ENCODE results near the gene SLC23A2.
"Not testable (repeated sequence)": the region's sequence is repeated elsewhere in the genome, so short reads cannot be mapped to it uniquely, and the experiment has no call there.

Gene SLC23A2

DNA sequence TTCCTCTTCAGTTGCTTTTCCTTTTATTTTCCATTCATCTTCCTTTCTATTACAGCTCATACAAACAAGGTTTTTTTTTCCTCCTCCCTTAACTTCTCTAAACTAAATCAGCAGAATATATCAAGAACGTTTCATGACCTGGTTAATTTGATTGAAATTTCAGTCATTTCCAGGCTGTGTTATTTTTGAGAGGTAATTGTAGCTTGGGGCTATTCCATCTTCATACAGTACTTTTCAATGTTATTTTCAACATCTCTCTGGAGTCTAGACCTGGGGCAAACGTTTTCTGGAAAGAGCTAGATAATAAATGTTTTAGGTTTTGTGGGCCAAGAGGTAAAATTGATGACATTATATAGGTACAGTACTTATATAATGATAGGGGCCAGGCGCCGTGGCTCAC, 4.0 kb upstream of the SLC23A2 start:
- no peak for ATAC-seq

DNA sequence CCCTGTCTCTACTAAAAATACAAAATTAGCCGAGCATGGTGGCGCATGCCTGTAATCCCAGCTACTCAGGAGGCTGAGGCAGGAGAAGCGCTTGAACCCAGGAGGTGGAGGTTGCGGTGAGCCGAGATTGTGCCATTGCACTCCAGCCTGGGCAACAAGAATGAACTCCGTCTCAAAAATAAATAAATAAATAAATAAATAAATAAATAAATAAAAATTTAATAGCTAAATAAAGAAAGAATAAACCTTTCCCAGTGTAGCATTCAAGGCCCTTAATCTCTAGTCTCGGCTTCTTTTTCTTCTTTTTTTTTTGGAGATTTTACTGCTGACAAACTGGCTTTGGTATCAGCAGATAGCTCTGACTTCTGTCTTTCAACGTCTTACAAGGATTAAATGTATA, 3.5 kb upstream of the SLC23A2 start:
- not testable (repeated sequence) for ATAC-seq

DNA sequence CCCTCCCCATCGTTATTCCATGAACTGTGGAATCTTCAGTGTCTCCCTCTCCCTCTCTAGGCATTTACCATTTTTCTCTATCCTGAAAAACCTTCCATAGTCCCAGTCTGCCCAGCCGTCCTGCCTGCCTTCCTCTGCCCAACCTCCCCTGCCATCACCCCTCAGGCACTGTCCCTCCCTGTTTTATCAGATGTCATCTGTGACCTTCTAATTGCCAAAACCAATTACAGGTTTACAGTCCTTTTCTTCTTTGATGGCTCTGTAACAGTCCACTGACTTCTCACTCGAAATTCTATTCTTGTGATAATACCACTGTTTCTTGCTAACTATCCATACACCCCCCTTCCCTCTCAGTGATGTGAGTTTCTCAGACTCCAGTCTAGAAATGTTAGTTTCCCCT, 2.3 kb upstream of the SLC23A2 start:
- no peak for ATAC-seq

- ATAC-seq = no peak
Measured at GRCh38 chr20:5002077-5002413, 735 bp upstream of the SLC23A2 start.

DNA sequence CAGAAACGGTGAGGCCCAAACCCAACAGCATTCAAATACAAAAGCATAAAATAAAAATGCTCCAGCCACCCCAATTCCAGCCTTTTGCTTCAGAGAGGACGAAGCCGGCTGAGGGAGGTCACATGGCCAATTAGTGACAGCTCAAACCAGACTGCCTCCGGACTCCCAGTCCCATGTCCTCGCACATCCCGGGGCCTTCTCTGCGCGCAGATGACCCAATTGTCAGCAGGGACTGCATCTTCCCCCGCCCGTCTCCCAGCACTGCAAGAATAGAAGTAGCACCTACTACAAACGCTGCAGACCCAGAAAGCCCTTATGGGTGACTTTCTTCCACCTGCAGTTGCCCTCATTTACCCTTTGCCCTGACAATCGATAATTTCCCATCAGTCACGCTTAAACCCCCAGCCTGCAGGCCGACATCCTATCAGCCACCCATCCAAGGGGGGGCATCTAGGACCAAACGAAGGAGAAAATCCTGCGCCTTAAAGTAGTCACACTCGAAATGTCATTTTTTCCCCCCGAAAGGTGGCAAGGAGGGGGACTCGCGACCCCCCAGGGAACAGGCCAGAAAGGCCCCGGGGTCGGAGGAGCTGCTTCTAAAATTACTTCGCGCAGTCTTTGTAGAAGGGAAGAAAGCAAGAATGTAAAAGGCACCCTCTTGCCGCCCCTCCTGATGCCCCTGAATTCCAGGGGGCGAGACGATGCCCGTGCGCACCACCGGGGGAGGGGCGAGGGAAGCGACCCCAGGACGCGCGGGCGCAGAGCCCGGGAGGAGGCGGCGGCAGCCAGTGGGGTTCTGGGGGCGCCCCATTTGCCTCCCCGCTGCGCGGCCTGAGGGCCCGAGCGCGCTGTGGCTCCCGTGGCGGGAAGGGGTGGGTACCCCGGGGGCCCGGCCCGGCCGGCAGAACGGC, 792 bp downstream of the SLC23A2 start:
- ATAC-seq = peak; percentile 34 to 46

GRCh38 chr20:4999788-5000187, 1.5 kb downstream of the SLC23A2 start:
- ATAC-seq = no peak

DNA sequence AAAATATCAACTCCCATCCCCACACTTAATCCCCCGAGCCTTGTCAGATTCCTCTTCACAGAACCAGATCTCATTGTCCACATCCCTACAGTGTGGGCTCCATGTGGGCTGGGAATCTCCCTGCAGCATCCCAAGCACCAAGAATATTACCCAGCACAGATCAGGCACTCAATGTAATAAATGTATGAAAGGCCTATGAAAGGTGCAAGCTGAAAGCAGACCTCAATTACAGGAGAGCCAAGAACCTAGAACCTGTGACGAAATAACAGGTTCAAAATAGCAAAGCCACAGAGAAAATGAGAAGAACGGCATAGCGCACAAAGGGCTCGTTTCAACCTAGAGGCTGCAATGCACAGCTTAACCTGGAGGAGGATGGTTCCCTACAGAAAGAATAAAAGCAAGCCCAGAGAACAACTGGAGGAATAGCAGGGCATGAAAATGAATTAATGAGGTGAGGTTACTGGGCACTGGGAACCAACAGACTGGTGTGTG, 3.1 kb downstream of the SLC23A2 start:
- no peak for ATAC-seq

GRCh38 chr20:4997222-4997621, 4.1 kb downstream of the SLC23A2 start:
- no peak for ATAC-seq

DNA sequence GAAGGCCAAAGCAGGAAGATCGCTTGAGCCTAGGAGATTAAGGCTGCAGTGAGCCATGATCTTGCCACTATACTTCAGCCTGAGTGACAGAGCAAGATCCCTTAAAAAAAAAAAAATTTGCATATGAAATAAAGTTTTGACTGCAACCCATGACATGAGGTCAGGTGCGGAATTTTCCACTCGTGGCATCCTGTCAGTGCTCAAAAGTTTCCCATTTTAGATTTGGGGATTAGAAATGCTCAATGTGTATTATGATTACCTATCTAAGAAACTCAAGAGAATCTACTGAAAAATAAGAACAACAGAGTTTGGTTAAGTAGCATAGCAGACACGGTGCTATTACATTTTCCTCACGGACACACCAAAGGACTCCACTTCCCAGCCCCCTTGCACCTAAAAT, 11.7 kb downstream of the SLC23A2 start:
- no peak for ATAC-seq

DNA sequence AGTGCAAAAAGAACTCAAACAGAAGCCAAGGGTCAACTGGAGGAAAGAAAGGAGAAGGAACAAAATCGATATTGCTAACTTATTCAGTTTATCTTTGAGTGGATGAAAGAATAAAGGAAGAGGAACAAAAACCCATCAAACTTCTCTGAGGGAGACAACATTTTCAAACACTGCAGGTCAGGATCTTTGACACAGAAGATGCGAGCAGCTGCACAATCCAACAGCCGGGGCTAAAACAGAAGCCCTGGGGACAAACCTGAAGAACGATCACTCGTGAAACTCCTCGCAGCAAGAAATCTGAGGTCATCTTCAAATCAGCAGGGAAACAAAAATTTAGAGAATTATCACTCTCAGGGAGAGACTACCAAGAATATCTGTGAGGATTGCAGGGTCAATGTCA, 14.2 kb downstream of the SLC23A2 start:
- no peak for ATAC-seq

DNA sequence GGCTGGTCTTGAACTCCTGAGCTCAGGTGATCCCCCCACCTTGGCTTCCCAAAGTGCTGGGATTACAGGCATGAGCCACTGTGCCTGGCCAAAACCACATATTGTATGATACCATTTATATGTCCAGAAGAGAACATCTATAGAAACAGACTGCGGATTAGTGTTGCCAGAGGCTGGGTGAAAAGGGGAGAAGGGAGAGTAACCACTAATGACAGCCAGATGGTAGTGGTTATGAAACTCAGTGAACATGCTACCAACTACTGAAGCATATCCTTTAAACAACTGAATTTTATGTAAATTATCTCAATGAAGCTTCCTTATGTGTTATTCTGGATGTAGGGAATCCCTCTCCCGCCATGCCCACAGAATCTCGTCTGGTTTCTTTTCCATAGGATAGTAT, 15.7 kb downstream of the SLC23A2 start:
- no peak for ATAC-seq

GRCh38 chr20:4982281-4982680, 19.0 kb downstream of the SLC23A2 start:
- no peak for ATAC-seq

DNA sequence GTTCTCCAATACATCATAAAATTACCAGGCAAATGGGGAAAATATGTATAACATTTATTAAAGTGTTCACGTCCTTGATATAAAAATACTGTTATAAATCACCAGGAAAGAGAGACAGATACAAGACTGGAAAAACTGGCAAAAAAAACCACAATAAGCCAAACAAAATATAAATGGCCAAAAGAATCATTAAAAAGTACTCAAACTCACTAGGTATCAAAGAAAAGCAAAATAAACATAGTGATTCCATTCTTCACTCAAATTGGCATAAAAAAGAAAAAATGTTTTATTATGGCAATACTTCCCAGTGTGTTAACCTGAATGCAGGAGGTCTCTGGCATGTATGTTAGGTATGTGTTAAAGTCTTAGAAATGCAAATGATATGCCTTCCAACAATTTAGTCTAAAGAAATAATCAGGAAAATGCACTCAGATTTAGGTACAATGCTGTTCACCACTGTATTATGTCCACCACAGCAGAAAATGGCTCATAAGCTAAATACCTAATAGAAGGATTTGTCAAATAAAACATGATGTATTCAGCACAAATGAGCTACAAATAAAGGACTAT, 21.4 kb downstream of the SLC23A2 start:
- no peak for ATAC-seq

DNA sequence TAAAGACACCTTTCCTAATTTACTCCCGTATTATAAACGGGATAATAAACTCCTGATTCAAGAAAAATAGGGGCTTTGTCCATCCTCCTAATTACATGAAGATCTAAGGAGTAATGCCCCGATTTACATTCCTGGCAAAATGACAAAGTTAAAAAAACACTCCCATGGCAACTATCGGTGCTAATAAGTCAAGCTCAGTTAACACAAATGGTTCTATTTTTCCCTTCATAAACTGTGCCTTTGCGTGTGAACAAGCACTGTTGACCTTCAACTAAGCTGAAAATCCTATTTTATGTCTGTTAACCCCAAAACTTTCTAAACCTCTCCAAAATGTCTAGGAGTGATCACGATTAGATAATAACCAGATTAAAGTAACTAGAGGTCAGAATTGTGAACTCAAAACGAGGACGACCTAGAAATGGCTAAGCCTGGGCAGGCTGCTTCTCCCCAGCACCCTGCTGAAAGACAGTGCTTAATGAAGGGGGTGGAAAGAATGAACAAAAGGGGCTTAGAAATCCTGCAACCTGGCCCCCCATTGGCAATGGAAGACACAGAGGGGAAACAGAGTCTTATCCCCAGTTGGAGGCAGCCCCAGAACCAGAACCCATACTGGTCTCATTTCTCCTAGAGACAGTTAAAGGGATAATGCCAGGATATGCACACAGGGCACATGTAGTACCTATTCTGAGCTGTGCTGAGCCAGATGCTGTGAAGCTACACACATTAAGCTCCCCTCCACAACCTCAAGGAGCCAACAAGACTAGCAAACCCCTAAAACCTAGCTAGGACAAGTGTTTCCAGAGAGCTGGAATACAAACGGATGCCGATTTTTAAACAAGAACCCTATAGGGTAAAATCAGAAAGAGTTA, 23.0 kb downstream of the SLC23A2 start:
- no peak for ATAC-seq

GRCh38 chr20:4976014-4976413, 25.3 kb downstream of the SLC23A2 start:
- not testable (repeated sequence) for ATAC-seq

DNA sequence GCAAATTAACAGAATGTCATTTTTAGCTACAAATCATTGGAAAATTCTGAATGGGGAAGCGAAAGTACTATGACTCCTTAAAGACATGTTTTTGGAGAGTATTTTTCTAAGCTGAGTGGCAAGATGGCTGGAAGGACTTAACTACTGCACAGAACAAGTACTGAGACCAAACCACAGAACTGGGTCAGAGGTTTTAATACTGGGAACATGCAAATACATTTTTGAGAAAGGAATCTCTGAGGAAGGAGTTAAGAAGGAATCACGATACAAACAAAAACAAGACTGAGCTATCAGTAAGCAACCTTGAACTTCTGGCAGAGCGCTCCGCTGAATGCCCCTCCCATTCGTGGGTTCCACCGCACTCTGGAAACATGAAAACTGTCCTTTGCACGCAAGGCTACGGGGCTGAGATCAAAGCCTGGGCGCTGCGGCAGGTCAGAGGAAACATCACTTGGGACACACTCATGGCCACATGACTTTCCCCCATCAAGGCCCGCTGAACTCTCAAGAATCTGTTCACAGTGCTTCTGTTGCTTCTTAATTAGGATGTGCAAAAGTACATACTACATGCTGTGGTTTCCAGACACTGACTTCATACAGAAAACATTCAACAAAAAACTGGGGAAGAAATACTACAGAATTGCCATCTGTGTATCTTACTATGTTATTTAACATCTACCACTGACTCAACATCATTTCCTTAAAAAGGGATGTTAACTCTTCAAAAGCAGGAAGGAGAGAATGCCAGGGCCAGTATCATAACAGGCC, 27.8 kb downstream of the SLC23A2 start:
- peak; percentile 76 to 77 for ATAC-seq

GRCh38 chr20:4972506-4973251, 28.6 kb downstream of the SLC23A2 start:
- ATAC-seq = no peak

DNA sequence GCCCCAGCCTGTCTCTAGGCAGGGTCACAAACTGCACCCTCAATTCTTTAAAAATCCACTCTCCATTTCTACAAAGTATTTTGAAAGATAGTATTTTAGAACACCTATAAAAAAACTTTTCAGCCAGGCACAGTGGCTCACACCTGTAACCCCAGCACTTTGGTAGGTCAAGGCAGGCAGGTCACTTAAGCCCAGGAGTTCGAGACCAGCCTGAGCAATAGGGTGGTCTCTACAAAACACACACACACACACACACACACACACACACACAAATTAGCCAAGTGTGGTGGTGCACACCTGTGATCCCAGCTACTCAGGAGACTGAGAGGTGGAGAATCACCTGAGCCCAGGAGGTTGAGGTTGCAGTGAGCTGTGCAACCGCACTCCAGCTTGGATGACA, 30.2 kb downstream of the SLC23A2 start:
- no peak for ATAC-seq

DNA sequence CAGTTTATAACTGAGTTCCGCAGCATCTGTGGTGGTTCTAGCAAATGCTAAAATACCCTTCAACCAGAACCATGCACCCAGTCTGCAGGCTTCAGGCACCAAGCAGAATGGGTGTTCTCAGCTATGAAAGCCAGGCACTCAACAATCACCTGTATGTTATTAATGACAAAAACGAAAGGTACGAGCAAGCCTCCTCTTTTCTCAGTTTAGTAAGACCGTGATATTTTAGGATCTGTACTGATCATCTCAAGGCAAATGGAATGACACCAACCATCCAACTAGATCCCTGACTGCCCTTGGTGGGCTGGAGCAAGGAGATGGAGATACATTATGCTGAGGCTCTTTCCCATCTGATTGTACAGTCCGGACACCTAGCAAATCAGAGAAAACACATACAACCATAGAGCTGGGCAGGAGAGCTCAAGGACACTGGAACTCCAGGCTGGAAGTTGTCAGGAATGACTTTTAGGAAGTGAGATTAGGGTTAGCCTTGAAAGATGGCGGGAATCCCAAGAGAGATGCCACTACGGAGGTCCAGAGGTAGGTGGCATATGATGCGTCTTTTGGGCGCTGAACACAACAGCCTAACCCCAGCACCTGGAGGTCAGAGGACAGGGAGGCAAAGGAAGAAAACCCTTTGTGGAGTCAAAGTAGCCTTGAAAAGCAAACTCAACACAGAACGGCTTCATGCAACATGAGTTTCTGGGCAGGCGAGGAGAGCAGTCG, 33.4 kb downstream of the SLC23A2 start:
- ATAC-seq = no peak

- ATAC-seq = no peak
Measured at GRCh38 chr20:4966826-4967751, 34.2 kb downstream of the SLC23A2 start.
